ENCODE data around the gene NCKAP5.
A peak's percentile ranks its signal among the peaks of the same experiment; 100 is the strongest.

Gene NCKAP5

GRCh38 chr2:133264989-133265401 lies 303.3 kb downstream of the NCKAP5 start:
- Histone ChIP-seq H2BK15ac (ENCODE audit: low read length) (no peak overlapping the region), H3K27ac (replicated peaks; ENCODE audit: low read length) (no peak overlapping the region), H3K27me3 (ENCODE audit: control insufficient read depth in 3 of 3, insufficient read depth in 3 of 3, low read depth in 1 of 3, low read length in 3 of 3) (no peaks in the 10 kb centered on the region)

GRCh38 chr2:133262893-133263292 lies 305.4 kb downstream of the NCKAP5 start:
- Histone ChIP-seq H4K91ac (ENCODE audit: low read depth, low read length, poor library complexity) (no peak overlapping the region), H3K23ac (ENCODE audit: low read depth, low read length, poor library complexity) (no peak overlapping the region), H2BK120ac (ENCODE audit: low read depth, low read length) (no peak overlapping the region), H3K4me2 (ENCODE audit: insufficient read depth, low read length, poor library complexity, severe bottlenecking) (no peak overlapping the region), H3K27ac (replicated peaks; ENCODE audit: low read length) (no peak overlapping the region), H3K4me1 (ENCODE audit: control insufficient read depth in 2 of 2, insufficient read depth in 1 of 2, low read depth in 1 of 2, low read length in 2 of 2) (peaks cover 7 to 10% of the 10 kb centered on the region in 2 donors), H2AFZ (ENCODE audit: low read length) (no peak overlapping the region), H2BK12ac (ENCODE audit: low read length) (no peak overlapping the region), H3K4ac (ENCODE audit: low read length) (no peak overlapping the region), H3K27me3 (ENCODE audit: control insufficient read depth in 3 of 3, insufficient read depth in 3 of 3, low read depth in 1 of 3, low read length in 3 of 3) (no peaks in the 10 kb centered on the region), H2BK15ac (ENCODE audit: low read length) (no peak overlapping the region), H3K4me3 (ENCODE audit: low read length in 2 of 2) (no peak overlapping the region), H4K8ac (ENCODE audit: low read depth, low read length) (no peak overlapping the region), H3K9me3 (replicated peaks in 1 of 2; ENCODE audit: control insufficient read depth in 2 of 2, insufficient read depth in 1 of 2, low read depth in 1 of 2, low read length in 2 of 2) (no peaks in the 10 kb centered on the region), H3K18ac (ENCODE audit: low read length) (no peak overlapping the region), H2AK5ac (ENCODE audit: low read depth, low read length) (no peak overlapping the region), H3K9ac (ENCODE audit: low read depth, low read length, poor library complexity) (no peak overlapping the region), H3K79me1 (ENCODE audit: low read depth, low read length) (no peaks in the 10 kb centered on the region), H3K14ac (ENCODE audit: low read length) (no peak overlapping the region), H3K36me3 (replicated peaks in 1 of 2; ENCODE audit: control insufficient read depth in 2 of 2, insufficient read depth in 2 of 2, low read length in 2 of 2) (peaks cover 0 to 15% of the 10 kb centered on the region in 2 donors), H2BK5ac (ENCODE audit: low read length) (no peak overlapping the region)
- no peak for DNase-seq (ENCODE audit: low spot score)
- WGBS, 2 donors (ENCODE audit: extremely low coverage in 2 of 2, insufficient read length in 2 of 2, insufficient replicate concordance in 1 of 2), result no CpG with 5 or more reads among the region's 2 CpGs

More at GRCh38 chr2:133264989-133265401, 303.3 kb downstream of the NCKAP5 start:
- no peak overlapping the region for H3K4me3 ChIP-seq (ENCODE audit: low read length in 2 of 2)
- peaks cover 0 to 23% of the 10 kb centered on the region in 2 donors for H3K36me3 ChIP-seq (replicated peaks in 1 of 2; ENCODE audit: control insufficient read depth in 2 of 2, insufficient read depth in 2 of 2, low read length in 2 of 2)
- no peak overlapping the region for H3K14ac ChIP-seq (ENCODE audit: low read length)
- peaks cover 7 to 10% of the 10 kb centered on the region in 2 donors for H3K4me1 ChIP-seq (ENCODE audit: control insufficient read depth in 2 of 2, insufficient read depth in 1 of 2, low read depth in 1 of 2, low read length in 2 of 2)
- no peaks in the 10 kb centered on the region for H3K79me1 ChIP-seq (ENCODE audit: low read depth, low read length)
- no peak overlapping the region for H3K4ac ChIP-seq (ENCODE audit: low read length)
- no peak overlapping the region for H4K8ac ChIP-seq (ENCODE audit: low read depth, low read length)
- H2BK12ac ChIP-seq (ENCODE audit: low read length), result no peak overlapping the region
- H3K23ac ChIP-seq (ENCODE audit: low read depth, low read length, poor library complexity), result no peak overlapping the region
- H4K91ac ChIP-seq (ENCODE audit: low read depth, low read length, poor library complexity), result no peak overlapping the region
- DNase-seq (ENCODE audit: low spot score), result no peak
- no peak overlapping the region for H2AFZ ChIP-seq (ENCODE audit: low read length)
- peak overlapping the region; percentile 98 for H3K4me2 ChIP-seq (ENCODE audit: insufficient read depth, low read length, poor library complexity, severe bottlenecking)
- H3K9ac ChIP-seq (ENCODE audit: low read depth, low read length, poor library complexity), result peak overlapping the region; percentile 30
- no peak overlapping the region for H3K18ac ChIP-seq (ENCODE audit: low read length)
- H3K9me3 ChIP-seq (replicated peaks in 1 of 2; ENCODE audit: control insufficient read depth in 2 of 2, insufficient read depth in 1 of 2, low read depth in 1 of 2, low read length in 2 of 2), result no peaks in the 10 kb centered on the region
- no CpG with 5 or more reads among the region's 7 CpGs for WGBS, 2 donors (ENCODE audit: extremely low coverage in 2 of 2, insufficient read length in 2 of 2, insufficient replicate concordance in 1 of 2)
- H2BK5ac ChIP-seq (ENCODE audit: low read length), result no peak overlapping the region
- H2AK5ac ChIP-seq (ENCODE audit: low read depth, low read length), result no peak overlapping the region
- H2BK120ac ChIP-seq (ENCODE audit: low read depth, low read length), result no peak overlapping the region

- peaks cover 0 to 36% of the 10 kb centered on the region in 2 donors for H3K36me3 ChIP-seq (replicated peaks in 1 of 2; ENCODE audit: control insufficient read depth in 2 of 2, insufficient read depth in 2 of 2, low read length in 2 of 2)
- no CpG with 5 or more reads among the region's 2 CpGs for WGBS, 2 donors (ENCODE audit: extremely low coverage in 2 of 2, insufficient read length in 2 of 2, insufficient replicate concordance in 1 of 2)
These were observed 312.9 kb downstream of the NCKAP5 start for GRCh38 chr2:133255360-133255759.

GRCh38 chr2:133253793-133254192 lies 314.5 kb downstream of the NCKAP5 start:
- Histone ChIP-seq H3K79me1 (ENCODE audit: low read depth, low read length) (no peaks in the 10 kb centered on the region), H3K27me3 (ENCODE audit: control insufficient read depth in 3 of 3, insufficient read depth in 3 of 3, low read depth in 1 of 3, low read length in 3 of 3) (no peaks in the 10 kb centered on the region), H3K4ac (ENCODE audit: low read length) (no peak overlapping the region), H3K9me3 (replicated peaks in 1 of 2; ENCODE audit: control insufficient read depth in 2 of 2, insufficient read depth in 1 of 2, low read depth in 1 of 2, low read length in 2 of 2) (no peaks in the 10 kb centered on the region), H3K36me3 (replicated peaks in 1 of 2; ENCODE audit: control insufficient read depth in 2 of 2, insufficient read depth in 2 of 2, low read length in 2 of 2) (peaks cover 0 to 37% of the 10 kb centered on the region in 2 donors), H2AFZ (ENCODE audit: low read length) (no peak overlapping the region), H2BK120ac (ENCODE audit: low read depth, low read length) (no peak overlapping the region), H3K4me2 (ENCODE audit: insufficient read depth, low read length, poor library complexity, severe bottlenecking) (no peak overlapping the region), H2BK5ac (ENCODE audit: low read length) (no peak overlapping the region), H3K14ac (ENCODE audit: low read length) (no peak overlapping the region), H3K27ac (replicated peaks; ENCODE audit: low read length) (no peak overlapping the region), H4K91ac (ENCODE audit: low read depth, low read length, poor library complexity) (no peak overlapping the region), H3K4me1 (ENCODE audit: control insufficient read depth in 2 of 2, insufficient read depth in 1 of 2, low read depth in 1 of 2, low read length in 2 of 2) (peaks cover 4 to 6% of the 10 kb centered on the region in 2 donors), H3K9ac (ENCODE audit: low read depth, low read length, poor library complexity) (no peak overlapping the region), H3K4me3 (ENCODE audit: low read length in 2 of 2) (no peak overlapping the region), H4K8ac (ENCODE audit: low read depth, low read length) (no peak overlapping the region), H2BK12ac (ENCODE audit: low read length) (no peak overlapping the region), H3K23ac (ENCODE audit: low read depth, low read length, poor library complexity) (no peak overlapping the region), H3K18ac (ENCODE audit: low read length) (no peak overlapping the region), H2BK15ac (ENCODE audit: low read length) (no peak overlapping the region), H2AK5ac (ENCODE audit: low read depth, low read length) (no peak overlapping the region)
- WGBS, 2 donors (ENCODE audit: extremely low coverage in 2 of 2, insufficient read length in 2 of 2, insufficient replicate concordance in 1 of 2), result no CpG with 5 or more reads among the region's 2 CpGs
- DNase-seq (ENCODE audit: low spot score), result no peak

More at GRCh38 chr2:133255360-133255759, 312.9 kb downstream of the NCKAP5 start:
- Histone ChIP-seq H2BK12ac (ENCODE audit: low read length) (no peak overlapping the region), H4K8ac (ENCODE audit: low read depth, low read length) (no peak overlapping the region), H2BK15ac (ENCODE audit: low read length) (no peak overlapping the region), H3K9me3 (replicated peaks in 1 of 2; ENCODE audit: control insufficient read depth in 2 of 2, insufficient read depth in 1 of 2, low read depth in 1 of 2, low read length in 2 of 2) (no peaks in the 10 kb centered on the region), H2AK5ac (ENCODE audit: low read depth, low read length) (no peak overlapping the region), H3K4me3 (ENCODE audit: low read length in 2 of 2) (no peak overlapping the region), H3K23ac (ENCODE audit: low read depth, low read length, poor library complexity) (no peak overlapping the region), H2AFZ (ENCODE audit: low read length) (no peak overlapping the region), H3K14ac (ENCODE audit: low read length) (no peak overlapping the region), H3K4me2 (ENCODE audit: insufficient read depth, low read length, poor library complexity, severe bottlenecking) (no peak overlapping the region), H2BK5ac (ENCODE audit: low read length) (no peak overlapping the region), H3K27me3 (ENCODE audit: control insufficient read depth in 3 of 3, insufficient read depth in 3 of 3, low read depth in 1 of 3, low read length in 3 of 3) (no peaks in the 10 kb centered on the region), H4K91ac (ENCODE audit: low read depth, low read length, poor library complexity) (no peak overlapping the region), H3K18ac (ENCODE audit: low read length) (no peak overlapping the region), H3K9ac (ENCODE audit: low read depth, low read length, poor library complexity) (no peak overlapping the region), H3K79me1 (ENCODE audit: low read depth, low read length) (no peaks in the 10 kb centered on the region), H3K4ac (ENCODE audit: low read length) (no peak overlapping the region), H3K27ac (replicated peaks; ENCODE audit: low read length) (no peak overlapping the region), H2BK120ac (ENCODE audit: low read depth, low read length) (no peak overlapping the region), H3K4me1 (ENCODE audit: control insufficient read depth in 2 of 2, insufficient read depth in 1 of 2, low read depth in 1 of 2, low read length in 2 of 2) (peaks cover 4 to 6% of the 10 kb centered on the region in 2 donors)
- no peak for DNase-seq (ENCODE audit: low spot score)
